Aorta (tissue), 5 donors: Measurements from ENCODE around the gene MCF2L. TPM values are rescaled to one million over a fixed set of nuclear protein-coding genes. Genes with fewer than 3 reads are reported as not detected.

ENCODE experiments used
- ATAC-seq: fragments of 200-7000 bp; cut with Tn5 transposase; one replicate; pipeline ENCODE4 v1.9.1; 2022; ENCODE audit warnings: moderate library complexity; ENCODE audit not compliant: low FRiP score
- DNase-seq, 2 donors: peaks; one replicate each; pipeline ENCODE4 v3.0.0-alpha.2; 2020
- H3K27ac ChIP-seq, 2 donors: one replicate each; pipeline ENCODE4 v1.5.1; 2013; ENCODE audit warnings: low read length in 2 of 2, mild to moderate bottlenecking in 2 of 2, moderate library complexity in 2 of 2, control low read depth in 1 of 2, inconsistent platforms in 1 of 2, low read depth in 1 of 2
- H3K27me3 ChIP-seq, 2 donors: one replicate each; pipeline ENCODE4 v1.6.1; 2013; ENCODE audit warnings: control low read depth in 1 of 2, low read length in 1 of 2, mild to moderate bottlenecking in 1 of 2, moderate library complexity in 1 of 2; ENCODE audit not compliant: insufficient read depth in 2 of 2, control insufficient read depth in 1 of 2
- H3K36me3 ChIP-seq, 2 donors: one replicate each; pipeline ENCODE4 v1.6.1; 2013; ENCODE audit warnings: control low read depth in 1 of 2, low read length in 1 of 2, mild to moderate bottlenecking in 1 of 2; ENCODE audit not compliant: insufficient read depth in 2 of 2, control insufficient read depth in 1 of 2
- H3K4me1 ChIP-seq, 2 donors: one replicate each; pipeline ENCODE4 v1.6.1; 2013; ENCODE audit warnings: low read length in 2 of 2, control low read depth in 1 of 2, mild to moderate bottlenecking in 1 of 2, moderate library complexity in 1 of 2; ENCODE audit not compliant: insufficient read depth in 2 of 2, control insufficient read depth in 1 of 2
- H3K4me3 ChIP-seq, 2 donors: one replicate each; pipeline ENCODE4 v1.5.1; 2013; ENCODE audit warnings: low read length in 2 of 2, control low read depth in 1 of 2, mild to moderate bottlenecking in 1 of 2
- H3K9me3 ChIP-seq: one replicate; pipeline ENCODE4 v1.6.1; 2013; ENCODE audit warnings: mild to moderate bottlenecking, low read length; ENCODE audit not compliant: control insufficient read depth
- WGBS, 2 donors: extraction: QIAGEN DNeasy Blood & Tissue Kit; methylation state at CpG; one replicate each; pipeline ENCODE4 v1.1.7; 2013; 5-methylcytosine and 5-hydroxymethylcytosine counted together
- intact Hi-C, 2 donors: fragments of 100-400 bp; cut with DNase I; formaldehyde crosslinking; loops; one replicate each; pipeline versions ENCODE4 v1.14.2 to v1.15.0; 2022
- polyA plus RNA-seq, 2 donors: library from polyadenylated mRNA; stranded (reverse); fragments of 200-250 nt; gene quantifications; one replicate each; pipeline ENCODE4 v1.2.3, GENCODE V29; 2013
- total RNA-seq, 2 donors: library from RNA; stranded (reverse); fragmentation: NEBNext Ultra II Directional; extraction: Animal tissue kit (Norgen Biotek cat#: 25700); gene quantifications; one replicate each; pipeline ENCODE4 v1.2.1, GENCODE V29; 2021
- donor health status: healthy with polysubstance abuse.
- donor health status: Bipolar disorder and iron deficiency.
- donor health status: DM: no; HTN: no; CAD: no.
- donor health status: DM: no; HTN: no; CAD: no.
- donor health status: DM: yes; HTN: yes; CAD: no.

Gene MCF2L
- total and polyA plus RNA-seq, 4 donors = 3.2 to 73.3 (median 27.6) TPM

DNA sequence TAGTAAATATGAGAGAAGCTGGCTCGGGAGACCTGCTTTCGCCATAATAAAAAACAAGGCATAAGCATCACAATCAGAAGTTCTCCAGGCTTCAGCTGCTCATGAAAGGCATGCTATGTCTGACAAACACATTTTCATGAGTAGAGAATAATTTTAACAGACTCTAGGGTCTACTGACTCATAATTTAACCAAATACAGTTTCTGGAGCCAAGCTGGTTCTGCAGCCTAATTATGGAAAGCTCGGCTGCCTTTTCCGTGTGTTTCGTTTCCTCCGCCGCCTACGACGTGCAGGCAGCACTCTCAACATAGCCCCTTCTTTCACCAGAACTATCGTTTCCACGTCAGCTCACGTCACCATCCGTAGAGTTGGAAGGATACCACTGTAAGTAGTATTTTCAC lies 5.7 kb downstream of the MCF2L start:
- 66 to 77% methylated on average over 13 of the region's 13 CpGs for WGBS, 2 donors
- H3K36me3 ChIP-seq = no peaks in the 10 kb centered on the region
- H3K4me3 ChIP-seq = no peak overlapping the region
- ATAC-seq (no peak), DNase-seq (no peak)
- no peak overlapping the region for H3K27ac ChIP-seq
- no peaks in the 10 kb centered on the region for H3K4me1 ChIP-seq
- no peaks in the 10 kb centered on the region for H3K27me3 ChIP-seq
- intact Hi-C loops = loop anchor here in 1 of 2 donors (10.0 kb wide), 1 partner anchor 1430 kb away; no protein-coding TSS in a partner anchor
- peaks cover 1% of the 10 kb centered on the region for H3K9me3 ChIP-seq

DNA sequence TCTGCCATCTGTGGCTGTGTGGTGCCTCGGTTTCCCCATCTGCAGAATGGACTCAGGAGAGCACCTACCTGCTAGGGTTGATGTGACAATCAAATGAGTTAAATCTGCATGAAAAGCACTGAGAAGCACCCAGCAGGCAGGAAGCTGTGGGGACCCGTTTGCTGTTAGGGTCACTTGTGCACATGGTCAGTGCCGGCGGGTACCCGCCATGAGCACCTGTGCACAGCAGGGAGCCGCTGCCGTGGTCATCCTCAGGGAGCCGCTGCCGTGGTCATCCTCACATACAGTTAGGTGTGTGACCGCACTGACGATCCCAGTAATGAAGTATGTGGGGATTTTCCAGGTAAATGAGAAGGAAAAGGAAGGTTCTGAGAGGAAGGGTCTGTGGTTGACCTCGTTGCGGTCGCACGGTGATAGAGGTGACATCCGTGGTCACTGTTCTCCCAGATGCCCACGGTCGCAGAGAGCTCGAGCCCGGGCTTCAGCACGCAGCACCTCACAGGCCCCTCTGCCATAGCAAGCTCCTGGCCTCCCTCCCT lies 6.5 kb downstream of the MCF2L start:
- WGBS, 2 donors = 91 to 92% methylated on average over 21 of the region's 21 CpGs
- Histone ChIP-seq H3K27me3 (no peaks in the 10 kb centered on the region), H3K36me3 (no peaks in the 10 kb centered on the region), H3K27ac (no peak overlapping the region), H3K4me3 (no peak overlapping the region), H3K4me1 (no peaks in the 10 kb centered on the region), H3K9me3 (peaks cover 1% of the 10 kb centered on the region)
- DNase-seq (no peak), ATAC-seq (no peak)
- intact Hi-C loops = loop anchor here in 1 of 2 donors (10.0 kb wide), 1 partner anchor 1431 kb away; no protein-coding TSS in a partner anchor

DNA sequence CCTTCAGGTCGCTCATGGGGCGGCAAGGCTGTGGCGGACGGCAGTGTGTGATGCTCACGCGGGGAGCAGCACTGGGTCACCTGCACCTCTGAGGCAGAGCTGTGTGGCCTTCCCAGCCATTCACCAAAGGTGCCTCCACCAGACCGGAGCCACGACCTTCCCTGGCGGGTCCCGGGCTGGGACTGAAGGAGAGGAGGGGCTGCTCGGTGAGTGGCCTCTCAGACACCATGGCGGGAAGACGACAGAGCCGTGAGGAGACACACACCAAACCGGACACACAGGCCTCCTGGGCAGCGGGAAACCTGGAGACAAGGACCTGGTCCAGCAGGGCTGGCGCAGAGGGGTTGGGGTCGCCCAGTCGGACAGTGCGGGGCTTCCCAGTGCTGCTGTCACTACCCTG lies 7.5 kb downstream of the MCF2L start:
- no peaks in the 10 kb centered on the region for H3K4me1 ChIP-seq
- no peaks in the 10 kb centered on the region for H3K27me3 ChIP-seq
- no peak overlapping the region for H3K27ac ChIP-seq
- H3K36me3 ChIP-seq = no peaks in the 10 kb centered on the region
- intact Hi-C loops = loop anchor here in 1 of 2 donors (10.0 kb wide), 1 partner anchor 1432 kb away; no protein-coding TSS in a partner anchor
- no peak for DNase-seq
- 88 to 91% methylated on average over 20 of the region's 20 CpGs for WGBS, 2 donors
- no peak overlapping the region for H3K4me3 ChIP-seq
- no peak for ATAC-seq
- H3K9me3 ChIP-seq = no peaks in the 10 kb centered on the region

DNA sequence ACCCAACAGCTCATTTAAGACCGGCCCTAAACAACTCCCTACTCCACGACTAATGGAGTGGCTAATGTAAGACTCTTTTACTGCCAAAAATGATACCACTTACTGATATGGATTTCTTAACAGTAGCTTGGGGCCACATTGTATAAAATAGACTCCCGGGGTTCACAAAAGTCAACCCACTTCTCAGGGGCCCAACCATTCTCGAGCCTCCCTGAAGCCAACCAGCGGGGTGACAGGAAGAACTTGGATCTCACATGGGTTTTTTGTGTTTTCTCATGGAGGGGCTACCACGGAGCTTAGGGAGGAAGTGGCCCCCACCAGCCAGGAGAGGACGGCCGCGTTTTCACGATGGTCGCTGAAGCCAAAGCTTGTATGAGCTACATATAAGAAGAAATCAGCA lies 8.1 kb downstream of the MCF2L start:
- 82% methylated on average over 11 of the region's 11 CpGs for WGBS, 2 donors
- H3K4me3 ChIP-seq = no peak overlapping the region
- no peak for DNase-seq
- H3K36me3 ChIP-seq = no peaks in the 10 kb centered on the region
- H3K9me3 ChIP-seq = no peaks in the 10 kb centered on the region
- H3K4me1 ChIP-seq = no peaks in the 10 kb centered on the region
- no peak overlapping the region for H3K27ac ChIP-seq
- intact Hi-C loops = loop anchor here in 1 of 2 donors (10.0 kb wide), 1 partner anchor 1432 kb away; no protein-coding TSS in a partner anchor
- no peak for ATAC-seq
- no peaks in the 10 kb centered on the region for H3K27me3 ChIP-seq

DNA sequence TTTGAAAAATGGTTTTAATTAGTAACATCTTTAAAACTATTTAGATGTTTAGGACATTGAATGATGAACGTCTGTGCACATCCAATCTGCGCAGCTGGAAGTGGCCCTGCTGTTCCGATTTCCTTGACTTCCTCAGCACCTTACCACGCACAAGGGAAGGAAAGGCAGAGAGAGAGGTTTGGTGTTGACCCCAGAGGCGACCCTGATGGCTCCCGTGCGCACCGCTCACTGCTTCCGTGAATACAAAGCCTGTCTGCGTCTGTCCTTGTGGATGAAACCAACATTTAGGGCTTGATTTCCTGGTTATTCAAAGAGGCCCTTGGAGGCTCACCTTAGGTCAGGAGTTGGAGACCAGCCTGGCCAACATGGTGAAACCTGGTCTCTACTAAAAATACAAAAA lies 8.5 kb downstream of the MCF2L start:
- Histone ChIP-seq H3K36me3 (no peaks in the 10 kb centered on the region), H3K9me3 (no peaks in the 10 kb centered on the region), H3K4me3 (no peak overlapping the region), H3K27ac (no peak overlapping the region), H3K27me3 (no peaks in the 10 kb centered on the region), H3K4me1 (no peaks in the 10 kb centered on the region)
- 86 to 90% methylated on average over 10 of the region's 10 CpGs for WGBS, 2 donors
- no peak for ATAC-seq
- intact Hi-C loops = loop anchor here in 1 of 2 donors (10.0 kb wide), 1 partner anchor 1433 kb away; no protein-coding TSS in a partner anchor
- DNase-seq = no peak

DNA sequence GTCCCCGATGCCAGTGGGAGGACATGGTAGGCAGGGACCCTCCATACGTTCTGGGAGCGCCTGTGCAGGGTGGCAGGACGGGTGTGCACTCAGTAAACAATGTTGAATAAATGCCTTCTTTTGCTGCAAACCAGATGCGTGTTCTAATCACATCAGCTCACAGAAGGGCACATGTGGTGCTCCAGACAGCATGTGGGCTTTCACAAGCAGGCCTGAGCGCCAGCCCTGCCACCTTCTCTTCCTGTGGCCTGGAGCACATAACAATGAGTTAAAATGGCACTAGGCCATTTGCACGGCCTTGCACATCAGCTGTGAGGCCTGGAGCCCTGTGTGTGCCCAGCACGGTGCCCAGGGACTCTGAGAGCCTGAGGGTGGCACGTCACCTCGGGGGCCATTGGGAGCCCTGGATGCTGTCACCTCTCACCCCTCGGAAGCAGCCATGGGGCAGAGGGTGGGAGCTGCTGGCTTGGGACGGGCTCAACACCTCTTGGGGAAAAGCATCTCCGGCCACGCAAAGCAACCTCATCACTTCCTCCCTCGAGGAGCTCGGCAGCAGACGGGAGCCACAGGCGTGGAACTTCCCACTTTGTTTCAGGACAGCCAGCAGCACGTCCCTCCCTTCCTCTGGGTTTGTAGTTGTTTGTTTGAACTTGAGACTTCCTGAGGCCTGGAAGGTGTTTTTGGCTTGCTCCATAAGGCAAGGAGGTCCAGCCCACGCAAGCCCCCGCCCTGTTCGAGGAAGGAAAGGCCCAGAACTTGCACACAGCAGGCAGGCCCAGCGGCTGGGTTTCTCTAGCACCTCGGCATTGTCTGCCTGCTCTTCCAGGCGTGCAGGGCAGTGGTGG lies 9.8 kb downstream of the MCF2L start:
- 76 to 79% methylated on average over 25 of the region's 25 CpGs for WGBS, 2 donors
- no peak overlapping the region for H3K27ac ChIP-seq

DNA sequence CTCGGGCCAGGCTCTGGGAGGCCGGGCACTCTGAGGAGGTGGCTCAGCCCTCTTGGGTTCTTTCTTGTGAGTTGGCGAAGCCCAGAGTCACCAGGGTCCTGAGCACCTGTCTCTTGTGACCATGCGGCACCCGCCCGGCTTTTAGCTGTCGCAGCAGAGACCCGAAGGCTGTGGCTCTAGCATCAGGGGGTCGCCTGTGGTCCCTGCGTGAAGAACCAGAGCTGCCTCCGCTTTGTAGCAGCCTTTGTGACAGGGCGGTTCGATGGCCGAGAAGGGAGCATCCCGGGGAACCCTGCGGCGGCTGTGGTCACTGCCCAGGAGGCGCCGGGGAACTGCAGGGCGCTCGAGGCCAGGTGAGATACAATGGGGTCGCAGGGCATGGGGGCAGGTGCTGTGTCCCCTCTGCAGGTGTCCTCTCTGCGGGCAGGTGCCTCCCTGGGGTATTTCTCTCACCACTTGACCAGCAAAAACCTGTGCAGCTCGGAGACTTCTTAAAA lies 10.4 kb downstream of the MCF2L start:
- no peaks in the 10 kb centered on the region for H3K9me3 ChIP-seq
- 88 to 90% methylated on average over 24 of the region's 24 CpGs for WGBS, 2 donors
- intact Hi-C loops = loop anchor here in 1 of 2 donors (10.0 kb wide), 1 partner anchor 1435 kb away; no protein-coding TSS in a partner anchor
- ATAC-seq = no peak
- H3K27me3 ChIP-seq = no peaks in the 10 kb centered on the region
- H3K4me1 ChIP-seq = no peaks in the 10 kb centered on the region
- no peak overlapping the region for H3K4me3 ChIP-seq
- no peak for DNase-seq
- no peaks in the 10 kb centered on the region for H3K36me3 ChIP-seq
- H3K27ac ChIP-seq = no peak overlapping the region

More for the DNA sequence above, 9.8 kb downstream of the MCF2L start:
- ATAC-seq (peak; percentile 53), DNase-seq (no peak)
- no peak overlapping the region for H3K4me3 ChIP-seq
- intact Hi-C loops = loop anchor here in 1 of 2 donors (10.0 kb wide), 1 partner anchor 1434 kb away; no protein-coding TSS in a partner anchor
- no peaks in the 10 kb centered on the region for H3K36me3 ChIP-seq
- H3K27me3 ChIP-seq = no peaks in the 10 kb centered on the region
- no peaks in the 10 kb centered on the region for H3K4me1 ChIP-seq
- H3K9me3 ChIP-seq = no peaks in the 10 kb centered on the region

DNA sequence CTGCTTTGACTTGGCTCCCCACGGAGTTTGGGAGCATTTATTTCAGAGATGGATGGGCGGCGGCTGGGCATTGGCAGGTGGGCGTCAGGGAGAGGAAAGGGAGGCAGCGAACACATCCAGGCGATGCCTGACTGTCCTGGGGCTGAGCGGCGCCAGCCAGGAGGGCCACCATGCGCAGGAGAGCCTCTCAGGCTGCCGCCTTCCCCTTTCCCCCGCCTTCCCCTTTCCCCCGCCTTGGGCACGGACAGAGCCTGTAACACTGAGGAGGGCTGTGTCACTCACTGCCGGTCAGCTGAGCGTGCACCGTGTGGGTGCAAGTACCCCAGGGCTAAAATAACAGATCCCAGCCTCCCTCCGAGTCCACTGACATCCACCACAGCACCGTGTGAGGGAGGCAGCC lies 11.4 kb downstream of the MCF2L start:
- ATAC-seq (no peak), DNase-seq (no peak)
- H3K9me3 ChIP-seq = no peaks in the 10 kb centered on the region
- H3K36me3 ChIP-seq = no peaks in the 10 kb centered on the region
- intact Hi-C loops = no loop called here
- 35 to 56% methylated on average over 14 to 18 of the region's 18 CpGs for WGBS, 2 donors
- H3K27me3 ChIP-seq = no peaks in the 10 kb centered on the region
- H3K4me3 ChIP-seq = no peak overlapping the region
- no peaks in the 10 kb centered on the region for H3K4me1 ChIP-seq
- H3K27ac ChIP-seq = no peak overlapping the region
